Activated T-cell treated with anti-CD3 and anti-CD28 coated beads for 24 hours (primary cell): Measurements from ENCODE around the gene PLEKHA7.
"Not testable (repeated sequence)": the region's sequence is repeated elsewhere in the genome, so short reads cannot be mapped to it uniquely, and the experiment has no call there.

ENCODE experiments used
- DNase-seq: peaks from one replicate; pipeline ENCODE4 v3.0.0-alpha.2; 2020; ENCODE audit warnings: low read depth

PLEKHA7 gene, protein sequence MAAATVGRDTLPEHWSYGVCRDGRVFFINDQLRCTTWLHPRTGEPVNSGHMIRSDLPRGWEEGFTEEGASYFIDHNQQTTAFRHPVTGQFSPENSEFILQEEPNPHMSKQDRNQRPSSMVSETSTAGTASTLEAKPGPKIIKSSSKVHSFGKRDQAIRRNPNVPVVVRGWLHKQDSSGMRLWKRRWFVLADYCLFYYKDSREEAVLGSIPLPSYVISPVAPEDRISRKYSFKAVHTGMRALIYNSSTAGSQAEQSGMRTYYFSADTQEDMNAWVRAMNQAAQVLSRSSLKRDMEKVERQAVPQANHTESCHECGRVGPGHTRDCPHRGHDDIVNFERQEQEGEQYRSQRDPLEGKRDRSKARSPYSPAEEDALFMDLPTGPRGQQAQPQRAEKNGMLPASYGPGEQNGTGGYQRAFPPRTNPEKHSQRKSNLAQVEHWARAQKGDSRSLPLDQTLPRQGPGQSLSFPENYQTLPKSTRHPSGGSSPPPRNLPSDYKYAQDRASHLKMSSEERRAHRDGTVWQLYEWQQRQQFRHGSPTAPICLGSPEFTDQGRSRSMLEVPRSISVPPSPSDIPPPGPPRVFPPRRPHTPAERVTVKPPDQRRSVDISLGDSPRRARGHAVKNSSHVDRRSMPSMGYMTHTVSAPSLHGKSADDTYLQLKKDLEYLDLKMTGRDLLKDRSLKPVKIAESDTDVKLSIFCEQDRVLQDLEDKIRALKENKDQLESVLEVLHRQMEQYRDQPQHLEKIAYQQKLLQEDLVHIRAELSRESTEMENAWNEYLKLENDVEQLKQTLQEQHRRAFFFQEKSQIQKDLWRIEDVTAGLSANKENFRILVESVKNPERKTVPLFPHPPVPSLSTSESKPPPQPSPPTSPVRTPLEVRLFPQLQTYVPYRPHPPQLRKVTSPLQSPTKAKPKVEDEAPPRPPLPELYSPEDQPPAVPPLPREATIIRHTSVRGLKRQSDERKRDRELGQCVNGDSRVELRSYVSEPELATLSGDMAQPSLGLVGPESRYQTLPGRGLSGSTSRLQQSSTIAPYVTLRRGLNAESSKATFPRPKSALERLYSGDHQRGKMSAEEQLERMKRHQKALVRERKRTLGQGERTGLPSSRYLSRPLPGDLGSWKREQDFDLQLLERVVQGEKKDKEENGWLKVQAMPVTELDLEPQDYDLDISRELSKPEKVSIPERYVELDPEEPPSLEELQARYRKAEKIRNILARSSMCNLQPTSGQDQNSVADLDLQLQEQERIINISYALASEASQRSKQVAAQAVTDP

DNA sequence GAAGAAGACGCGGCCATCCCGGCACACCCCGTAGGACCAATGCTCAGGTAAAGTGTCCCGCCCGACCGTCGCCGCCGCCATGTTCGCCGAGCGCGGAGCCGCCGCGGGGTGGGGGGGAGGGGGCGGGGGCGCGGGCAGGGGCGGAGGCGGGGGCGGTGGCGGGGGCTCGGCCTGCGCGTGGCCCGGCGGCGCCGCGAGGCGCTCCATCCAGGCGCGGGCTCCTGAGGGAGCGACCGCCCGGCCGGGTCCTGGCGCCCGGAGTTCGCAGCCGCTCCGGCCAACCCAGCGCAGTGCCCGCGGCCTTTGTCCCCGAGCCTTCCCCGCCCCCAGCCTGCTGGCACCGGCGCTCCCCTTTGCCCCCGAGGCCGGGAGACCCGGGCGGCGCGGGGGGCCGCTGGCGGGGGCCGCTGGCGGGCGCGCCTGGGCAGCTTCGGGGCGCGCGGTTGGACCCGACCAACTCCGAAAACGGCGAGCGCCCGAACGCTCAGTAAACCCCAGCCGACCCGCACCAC, at the start of gene PLEKHA7:
Gene PLEKHA7 (minus strand): TSS at position 94 of the 512 bp plus-strand sequence. CDS start 13 bp downstream, at position 81.
- DNase-seq: no peak

DNA sequence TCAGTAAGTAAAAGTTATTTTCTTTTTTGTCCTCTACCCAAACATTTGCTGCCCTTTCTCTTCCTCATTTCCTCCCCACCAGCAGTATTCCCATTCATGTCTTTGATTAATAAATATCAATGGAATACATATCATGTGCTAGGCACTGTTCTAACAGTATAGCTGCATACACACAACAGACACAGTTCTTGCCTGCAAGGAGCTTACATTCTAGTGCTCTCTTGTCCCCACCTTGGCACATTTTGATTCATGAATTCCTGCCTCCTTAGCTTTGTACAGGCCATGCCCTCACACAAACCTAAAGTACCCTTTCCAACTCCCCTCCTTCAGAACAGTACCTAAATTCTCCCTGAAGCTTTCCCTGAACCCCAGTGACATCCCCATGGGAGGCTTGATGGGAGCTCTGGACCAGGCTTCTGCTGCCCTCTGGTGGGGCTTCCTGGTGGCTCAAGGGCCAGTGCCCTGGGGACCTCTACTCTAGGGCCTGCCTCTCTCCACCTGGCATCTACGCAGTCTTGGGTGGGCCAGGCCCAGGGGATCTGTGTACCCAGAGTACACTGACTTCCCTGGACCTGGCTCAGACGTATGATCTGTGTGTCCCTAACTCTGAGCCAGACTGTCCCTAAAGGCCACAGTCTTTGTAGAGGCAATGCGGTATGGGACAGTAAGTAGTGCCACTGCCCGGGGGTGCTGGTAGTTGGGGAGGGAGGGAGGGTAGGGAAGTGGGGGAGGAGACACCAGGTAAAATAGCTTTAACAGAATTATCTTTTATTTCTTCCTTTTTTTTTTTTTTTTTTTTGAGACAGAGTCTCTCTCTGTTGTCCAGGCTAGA, 49.2 kb upstream of the PLEKHA7 start:
- DNase-seq: peak; percentile 47

DNA sequence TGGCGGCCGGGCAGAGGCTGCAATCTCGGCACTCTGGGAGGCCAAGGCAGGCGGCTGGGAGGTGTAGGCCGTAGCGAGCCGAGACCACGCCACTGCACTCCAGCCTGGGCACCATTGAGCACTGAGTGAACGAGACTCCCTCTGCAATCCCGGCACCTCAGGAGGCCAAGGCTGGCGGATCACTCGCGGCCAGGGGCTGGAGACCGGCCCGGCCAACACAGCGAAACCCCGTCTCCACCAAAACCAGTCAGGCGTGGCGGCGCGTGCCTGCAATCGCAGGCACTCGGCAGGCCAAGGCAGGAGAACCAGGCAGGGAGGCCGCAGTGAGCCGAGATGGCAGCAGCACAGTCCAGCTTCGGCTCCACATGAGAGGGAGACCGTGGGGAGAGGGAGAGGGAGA, 36.9 kb upstream of the PLEKHA7 start:
- not testable (repeated sequence) for DNase-seq

DNA sequence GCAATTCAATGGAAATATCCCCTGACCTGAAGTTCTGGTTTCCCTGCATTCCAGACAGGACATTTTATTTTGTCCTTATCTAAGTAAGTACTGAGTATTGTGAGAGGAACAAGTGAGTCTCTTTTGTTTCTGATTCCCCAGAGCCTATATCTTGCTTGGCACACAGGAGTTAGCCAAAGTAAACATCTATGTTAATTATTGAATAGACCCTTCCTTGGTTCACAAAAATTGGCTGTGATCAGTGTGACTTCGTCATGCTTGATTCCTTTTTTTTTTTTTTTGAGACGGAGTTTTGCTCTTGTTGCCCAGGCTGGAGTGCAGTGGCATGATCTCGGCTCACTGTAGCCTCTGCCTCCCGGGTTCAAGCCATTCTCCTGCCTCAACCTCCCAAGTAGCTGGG, 34.3 kb upstream of the PLEKHA7 start:
- not testable (repeated sequence) for DNase-seq

DNA sequence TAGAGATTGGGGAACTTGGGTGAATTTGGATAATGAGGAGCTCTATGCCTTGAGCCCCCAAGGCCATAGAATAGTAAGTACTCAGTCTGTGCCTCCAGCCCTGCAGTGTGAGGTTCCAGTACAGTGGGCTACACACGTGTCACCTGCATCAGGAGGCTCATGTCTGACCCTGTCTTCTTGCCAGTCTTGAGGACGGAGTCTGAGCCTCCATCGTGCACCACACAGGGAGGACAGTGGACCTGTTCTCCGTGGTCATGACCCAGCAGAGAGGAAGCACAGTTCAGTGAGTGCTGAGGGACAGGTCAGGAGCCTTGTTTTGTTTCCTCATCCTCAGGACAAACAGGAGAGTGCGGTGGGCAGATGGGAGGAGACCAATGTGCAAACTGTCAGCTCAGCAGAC, 32.5 kb upstream of the PLEKHA7 start:
- no peak for DNase-seq

DNA sequence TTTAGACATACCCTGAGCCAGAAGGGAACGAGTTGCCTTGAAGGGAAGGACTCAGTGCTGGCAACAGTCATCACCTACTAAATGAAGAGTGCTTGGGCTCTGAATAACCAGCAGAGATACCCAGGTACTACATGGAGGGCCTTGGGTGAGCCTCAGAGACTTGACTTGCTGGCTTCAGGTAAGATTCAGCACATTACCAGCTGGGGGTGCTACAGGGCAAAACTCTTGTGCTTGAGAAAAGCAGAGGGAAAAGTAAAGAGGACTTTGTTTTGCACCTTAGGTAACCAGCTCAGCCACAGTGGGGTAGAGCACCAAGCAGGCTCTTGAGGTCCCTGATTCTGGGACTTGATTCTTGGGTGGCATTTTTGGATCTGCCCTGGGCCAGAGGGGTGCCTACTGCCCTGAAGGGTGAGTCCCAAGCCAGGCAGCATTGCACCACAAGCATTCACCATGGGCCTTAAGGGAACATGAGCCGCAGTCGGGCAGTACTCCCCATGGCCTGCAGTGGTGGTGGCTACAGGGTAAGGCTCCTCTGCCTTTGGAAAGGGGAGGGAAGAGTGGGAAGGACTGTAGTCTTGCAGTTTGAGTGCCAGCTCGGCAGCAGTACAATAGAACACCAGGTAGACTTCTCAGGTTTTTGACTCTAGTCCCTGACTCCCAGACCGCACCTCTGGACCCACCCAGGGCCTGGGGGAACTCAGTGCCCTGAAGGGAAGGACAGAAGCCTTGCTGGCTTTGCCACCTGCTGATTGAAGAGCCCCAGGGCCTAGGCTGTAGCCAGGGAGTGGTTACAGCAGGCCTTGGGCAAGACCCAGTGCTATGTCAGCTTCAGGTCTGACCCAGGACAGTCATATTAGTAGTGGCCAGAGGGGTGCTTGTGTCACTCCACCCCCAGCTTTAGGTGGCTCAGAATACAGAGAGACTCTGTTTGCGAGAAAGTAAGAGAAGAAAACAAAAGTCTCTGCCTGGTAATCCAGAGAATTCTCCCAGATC, 22.7 kb upstream of the PLEKHA7 start:
- DNase-seq: no peak

DNA sequence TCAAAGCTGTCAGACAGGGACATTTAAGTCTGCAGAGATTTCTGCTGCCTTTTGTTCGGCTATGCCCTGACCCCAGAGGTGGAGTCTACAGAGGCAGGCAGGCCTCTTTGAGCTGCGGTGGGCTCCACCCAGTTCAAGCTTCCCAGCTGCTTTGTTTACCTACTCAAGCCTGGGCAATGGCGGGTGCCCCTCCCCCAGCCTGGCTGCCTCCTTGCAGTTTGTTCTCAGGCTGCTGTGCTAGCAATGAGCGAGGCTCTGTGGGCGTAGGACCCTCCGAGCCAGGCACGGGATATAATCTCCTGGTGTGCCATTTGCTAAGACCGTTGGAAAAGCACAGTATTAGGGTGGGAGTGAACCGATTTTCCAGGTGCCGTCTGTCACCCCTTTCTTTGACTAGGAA, 19.8 kb upstream of the PLEKHA7 start:
- not testable (repeated sequence) for DNase-seq

DNA sequence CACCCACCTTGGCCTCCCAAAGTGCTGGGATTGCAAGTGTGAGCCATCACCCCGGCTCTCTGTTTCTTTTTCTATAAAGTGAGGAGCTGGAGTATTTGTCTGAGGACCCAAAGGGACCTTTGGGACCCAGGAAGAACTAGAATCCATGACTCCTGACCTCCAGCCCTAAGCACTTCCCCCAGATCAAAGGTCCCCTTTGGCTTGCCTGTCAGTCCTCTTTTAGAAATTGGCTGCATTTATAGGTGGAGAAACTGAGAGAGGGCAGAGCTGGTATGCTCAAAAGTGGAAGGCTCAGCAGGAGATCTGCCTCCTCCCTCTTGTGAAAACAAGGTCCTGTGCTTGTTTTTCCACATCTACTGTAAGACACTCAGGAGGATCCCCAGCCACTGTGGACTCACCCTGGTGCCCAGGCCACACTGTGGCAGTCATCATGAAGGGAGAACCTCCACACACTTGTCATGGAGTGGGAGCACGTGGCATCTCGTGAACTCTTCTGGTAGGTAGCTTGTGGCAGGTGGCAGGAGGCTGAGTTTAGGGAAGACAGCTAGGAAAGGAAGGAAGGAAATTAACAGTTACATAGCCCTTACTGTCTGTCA, 12.4 kb upstream of the PLEKHA7 start:
- no peak for DNase-seq

DNA sequence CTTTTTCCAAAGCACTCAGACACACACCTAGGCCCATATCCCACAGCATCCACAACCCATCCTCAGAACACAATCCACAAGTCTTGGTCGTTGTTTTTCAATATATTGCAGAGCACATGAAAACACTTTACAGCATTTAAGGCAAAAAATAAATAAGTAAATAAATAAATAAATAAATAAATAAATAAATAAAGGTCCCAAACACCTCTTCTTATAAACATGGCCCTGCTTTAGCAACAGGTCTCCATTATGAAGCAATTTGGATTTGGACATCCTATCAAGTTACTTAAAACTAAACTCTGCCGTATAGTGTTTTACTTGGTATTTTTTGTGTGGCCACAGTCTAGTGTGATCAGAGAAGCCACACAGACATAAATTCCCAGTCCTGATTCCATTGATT, 10.7 kb upstream of the PLEKHA7 start:
- DNase-seq: no peak

DNA sequence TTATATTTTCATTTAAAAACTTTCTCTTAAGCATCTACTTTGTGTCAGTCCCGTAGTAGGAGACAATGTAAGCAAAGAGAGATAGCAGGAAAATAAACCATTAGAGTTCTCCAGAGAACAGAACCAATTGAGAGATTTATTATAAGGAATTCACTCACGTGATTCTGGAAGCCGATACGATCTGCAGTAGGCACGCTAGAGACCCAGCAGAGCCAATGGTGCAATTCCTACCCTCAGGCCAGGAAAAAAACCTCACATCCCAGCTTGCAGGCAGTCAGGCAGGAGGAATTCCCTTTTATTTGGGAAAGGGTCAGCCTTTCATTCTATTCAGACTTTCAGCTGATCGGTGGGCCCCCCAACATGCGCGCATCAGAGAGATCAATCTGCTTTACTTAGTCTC, 7.3 kb upstream of the PLEKHA7 start:
- DNase-seq: no peak

DNA sequence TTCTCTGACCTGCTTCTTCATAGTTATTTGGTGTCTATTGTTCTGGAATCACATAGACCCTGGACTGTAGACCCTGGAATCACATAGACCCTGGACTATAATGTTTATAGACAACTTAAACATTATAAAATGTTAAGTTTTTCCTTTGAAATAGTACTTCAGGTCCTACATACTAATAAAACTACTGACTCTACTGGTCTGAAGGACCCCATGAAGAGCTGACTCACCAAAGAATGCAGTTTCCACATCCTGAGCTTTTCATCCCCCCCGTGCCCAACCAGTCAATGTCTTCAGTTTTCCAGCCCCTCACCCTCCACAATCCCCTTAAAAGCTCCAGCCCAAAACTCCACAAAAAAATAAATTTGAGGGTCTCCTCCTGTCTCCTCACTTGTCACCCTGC, 6.6 kb upstream of the PLEKHA7 start:
- DNase-seq: no peak

DNA sequence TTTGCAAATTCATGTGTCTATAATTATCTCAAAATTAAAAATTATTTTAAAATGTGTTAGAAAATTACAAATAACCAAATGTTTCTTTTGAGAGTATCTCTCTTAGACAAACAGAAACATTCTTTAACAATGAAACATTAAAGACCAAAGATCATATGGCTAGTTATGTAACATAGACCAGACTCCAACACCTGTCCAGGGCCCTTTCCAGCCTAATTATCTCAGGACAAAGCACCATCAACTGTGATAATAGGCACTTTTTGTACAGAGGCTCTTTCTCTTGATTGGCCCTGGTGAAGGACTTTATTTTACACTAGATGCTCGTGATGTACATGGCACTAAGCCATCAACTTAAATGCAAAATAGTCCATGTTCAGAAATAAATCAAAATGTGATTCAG, 5.0 kb upstream of the PLEKHA7 start:
- DNase-seq: no peak

DNA sequence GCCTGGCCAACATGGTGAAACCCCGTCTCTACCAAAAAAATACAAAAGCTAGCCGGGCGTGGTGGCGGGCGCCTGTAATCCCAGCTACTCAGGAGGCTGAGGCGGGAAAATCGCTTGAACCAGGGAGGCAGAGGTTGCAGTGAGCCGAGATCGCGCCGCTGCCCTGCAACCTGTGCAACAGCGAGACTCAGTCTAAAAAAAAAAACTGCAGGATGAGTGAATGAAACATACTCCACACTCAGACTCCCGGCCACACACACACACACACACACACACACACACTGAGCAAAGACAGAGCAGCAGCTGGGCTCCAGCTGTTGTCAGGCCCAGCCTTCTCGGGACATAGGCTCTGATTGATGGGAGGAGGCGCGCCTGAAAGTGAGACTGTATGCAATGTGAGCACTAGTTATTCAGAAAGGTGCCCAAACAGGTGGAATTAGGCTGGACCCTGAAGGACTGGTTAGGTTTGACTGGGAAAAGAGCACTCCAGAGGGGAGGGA, 1.5 kb upstream of the PLEKHA7 start:
- no peak for DNase-seq

DNA sequence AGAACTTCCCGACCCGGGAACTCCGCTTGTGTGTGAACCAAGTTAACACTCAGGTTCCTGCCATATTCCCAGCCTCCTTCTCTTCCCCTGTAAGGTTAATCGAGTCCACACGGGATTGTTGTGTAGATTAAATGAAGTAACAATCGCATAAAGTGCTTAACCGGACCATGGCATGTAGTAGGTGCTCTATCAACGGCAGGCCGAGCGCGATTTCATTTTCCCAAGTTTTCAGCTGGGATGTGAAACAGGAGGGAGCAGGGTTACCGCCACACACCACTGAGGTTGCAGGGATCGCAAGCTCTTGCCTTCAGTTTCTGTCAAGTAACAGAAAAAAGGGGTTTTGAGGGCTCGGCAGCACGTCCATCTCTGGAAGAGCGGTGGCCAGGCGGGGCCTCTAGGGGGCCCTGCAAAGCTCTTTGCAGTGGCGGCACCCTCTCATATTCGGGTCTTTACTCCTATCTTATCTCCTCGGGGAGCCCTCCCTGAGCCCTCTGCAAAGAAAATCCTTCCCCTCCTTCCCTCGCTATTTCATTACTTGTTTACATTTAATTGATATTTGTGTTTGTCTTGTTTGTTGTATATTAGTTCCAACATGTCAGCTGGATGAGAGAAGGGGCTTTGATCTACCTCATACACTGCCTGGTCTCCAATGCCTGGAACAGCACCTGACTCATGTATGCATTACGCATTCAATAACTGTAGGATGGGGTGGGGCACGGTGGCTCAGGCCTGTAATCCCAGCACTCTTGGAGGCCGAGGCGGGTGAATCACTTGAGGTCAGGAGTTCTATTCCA, 816 bp upstream of the PLEKHA7 start:
- DNase-seq: no peak

DNA sequence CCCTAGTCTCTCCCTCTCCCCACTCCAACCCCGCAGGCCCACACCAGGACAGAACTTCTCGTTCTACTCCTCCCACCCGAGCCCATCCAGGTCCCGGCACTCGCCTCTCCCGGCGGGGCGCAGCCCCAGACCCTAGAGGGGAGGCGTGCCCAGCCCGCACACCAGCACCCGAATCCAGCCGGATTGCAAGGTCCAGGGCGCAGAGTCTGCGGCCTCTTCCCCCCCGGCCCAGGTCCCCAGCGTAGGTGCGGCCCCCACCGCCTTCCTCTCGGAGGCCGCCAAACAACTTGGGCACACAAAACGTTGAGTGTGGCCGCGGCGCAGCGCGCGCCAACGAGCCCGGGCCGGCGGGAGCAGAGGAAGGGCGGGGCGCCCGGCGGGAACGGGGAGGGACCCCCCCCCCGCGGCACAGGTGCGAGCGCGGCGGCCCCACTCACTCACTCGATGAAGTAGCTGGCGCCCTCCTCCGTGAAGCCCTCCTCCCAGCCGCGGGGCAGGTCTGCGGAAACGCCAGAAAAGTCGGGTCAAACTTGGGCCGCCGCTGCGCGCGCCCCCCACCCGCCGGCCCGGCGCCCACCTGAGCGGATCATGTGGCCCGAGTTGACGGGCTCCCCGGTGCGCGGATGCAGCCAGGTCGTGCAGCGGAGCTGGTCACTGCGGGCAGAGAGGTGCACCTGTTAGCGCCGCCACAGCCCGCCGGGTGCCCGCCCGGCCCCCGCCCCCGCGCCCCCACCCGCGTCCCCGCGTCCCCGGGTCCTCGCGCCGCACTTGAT, 480 bp downstream of the PLEKHA7 start:
- no peak for DNase-seq

DNA sequence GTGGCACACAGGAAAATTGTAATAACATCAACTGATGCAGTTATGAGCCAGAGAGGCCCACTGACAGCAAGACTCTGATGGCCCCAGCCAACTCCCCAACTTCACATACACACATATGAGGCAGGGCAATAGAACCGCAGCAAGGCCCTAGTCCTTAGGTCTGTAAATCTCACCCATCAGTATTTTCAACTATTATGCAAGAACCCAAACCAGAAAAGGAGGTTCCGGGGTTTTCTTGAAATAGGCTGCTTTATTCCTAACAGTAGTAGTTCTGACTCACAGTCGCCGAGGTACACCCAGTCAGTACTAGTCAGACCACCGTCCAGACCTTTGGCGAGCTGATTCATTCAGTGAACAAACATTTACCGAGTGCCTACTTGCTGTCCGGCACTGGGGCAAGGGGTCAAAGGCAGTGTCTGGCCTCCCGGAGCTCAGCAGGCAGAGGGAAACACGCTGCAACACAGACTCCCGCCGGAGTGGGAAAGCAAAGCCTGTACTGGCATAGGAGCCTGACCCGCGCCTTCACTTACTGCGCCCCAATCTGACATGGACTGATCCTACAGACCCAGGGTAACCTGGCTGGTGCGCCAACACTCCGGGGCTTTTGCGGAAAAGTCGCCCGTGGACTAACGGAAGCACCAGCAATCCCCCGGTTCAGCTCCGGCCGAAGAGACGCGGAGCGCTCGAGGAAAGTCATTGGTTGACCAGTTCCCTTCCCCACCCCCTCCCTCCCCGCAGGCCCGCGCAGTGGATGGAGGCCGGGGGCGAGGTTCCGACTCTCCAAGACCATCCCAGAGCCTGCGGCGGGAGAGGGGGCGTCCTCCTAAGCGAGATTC, 1.3 kb downstream of the PLEKHA7 start:
- DNase-seq: no peak

DNA sequence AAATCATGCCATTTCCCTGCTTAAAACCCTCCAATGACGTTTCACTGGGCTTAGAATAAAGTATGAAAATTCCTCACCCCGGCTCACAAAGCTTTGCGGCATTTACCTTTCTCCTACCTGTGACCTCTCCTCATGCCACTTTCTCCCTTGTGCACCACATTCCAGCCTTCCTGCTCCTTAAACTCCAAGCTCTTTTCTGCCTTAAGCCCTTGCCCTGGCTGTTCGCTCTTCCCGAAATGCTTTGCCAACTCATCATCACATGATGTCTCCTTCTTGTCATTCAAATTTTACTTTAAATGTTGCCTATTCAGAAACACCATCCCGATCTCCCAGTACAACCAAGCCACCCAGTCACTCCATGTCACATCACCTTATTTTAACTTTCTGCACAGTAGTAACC, 2.0 kb downstream of the PLEKHA7 start:
- DNase-seq: no peak
